HG03196 (cell line): ENCODE measurements around the gene POLR1E.

Experiments
- ATAC-seq: cut with Tn5 transposase; IDR thresholded peaks from one replicate; pipeline ENCODE4 v1.9.1; 2021; ENCODE audit not compliant: unreplicated experiment

POLR1E gene, protein sequence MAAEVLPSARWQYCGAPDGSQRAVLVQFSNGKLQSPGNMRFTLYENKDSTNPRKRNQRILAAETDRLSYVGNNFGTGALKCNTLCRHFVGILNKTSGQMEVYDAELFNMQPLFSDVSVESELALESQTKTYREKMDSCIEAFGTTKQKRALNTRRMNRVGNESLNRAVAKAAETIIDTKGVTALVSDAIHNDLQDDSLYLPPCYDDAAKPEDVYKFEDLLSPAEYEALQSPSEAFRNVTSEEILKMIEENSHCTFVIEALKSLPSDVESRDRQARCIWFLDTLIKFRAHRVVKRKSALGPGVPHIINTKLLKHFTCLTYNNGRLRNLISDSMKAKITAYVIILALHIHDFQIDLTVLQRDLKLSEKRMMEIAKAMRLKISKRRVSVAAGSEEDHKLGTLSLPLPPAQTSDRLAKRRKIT

DNA sequence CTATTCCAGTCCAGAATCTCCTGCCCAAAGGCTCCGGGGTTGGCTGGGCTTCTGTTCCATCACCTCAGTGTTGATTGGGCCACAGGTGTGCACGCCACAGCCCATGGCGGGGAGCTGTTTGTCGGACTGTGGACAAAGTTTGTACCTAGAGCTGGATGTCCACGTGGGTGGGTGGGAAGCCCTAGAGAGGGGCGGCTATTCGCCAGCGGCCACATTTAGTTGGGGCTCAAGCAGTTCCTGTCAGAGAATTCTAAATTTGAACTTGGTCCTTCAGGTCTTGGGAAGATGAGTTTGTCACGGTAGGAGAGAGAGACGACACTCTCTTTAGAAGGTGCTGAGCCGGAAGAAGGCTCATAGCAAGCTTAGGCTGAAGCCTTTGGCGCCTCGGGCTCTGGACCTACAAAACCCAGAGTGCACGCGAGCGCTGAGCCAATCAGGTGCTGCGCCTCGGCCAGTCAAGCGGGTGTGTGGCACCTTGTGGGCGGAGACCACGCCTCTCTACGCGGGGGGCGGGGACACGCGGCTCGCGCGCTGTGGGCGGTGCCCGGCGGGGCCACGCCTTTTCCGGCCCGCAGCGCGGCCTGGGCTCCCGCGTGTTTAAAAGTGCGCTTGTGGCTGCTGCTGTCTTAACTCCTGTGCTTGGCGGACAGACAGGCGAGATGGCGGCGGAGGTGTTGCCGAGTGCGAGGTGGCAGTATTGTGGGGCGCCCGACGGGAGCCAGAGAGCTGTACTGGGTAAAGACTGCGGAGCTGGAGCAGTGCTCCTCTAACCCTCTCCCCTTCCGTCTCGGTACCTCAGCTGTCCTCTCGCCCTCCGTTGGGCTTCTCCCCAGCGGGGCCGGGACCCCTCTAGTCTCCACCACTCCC is at the start of gene POLR1E:
Gene POLR1E (plus strand): TSS at position 560 of the 867 bp plus-strand sequence. CDS start 100 bp downstream, at position 660.
- ATAC-seq = peak; percentile 94

DNA sequence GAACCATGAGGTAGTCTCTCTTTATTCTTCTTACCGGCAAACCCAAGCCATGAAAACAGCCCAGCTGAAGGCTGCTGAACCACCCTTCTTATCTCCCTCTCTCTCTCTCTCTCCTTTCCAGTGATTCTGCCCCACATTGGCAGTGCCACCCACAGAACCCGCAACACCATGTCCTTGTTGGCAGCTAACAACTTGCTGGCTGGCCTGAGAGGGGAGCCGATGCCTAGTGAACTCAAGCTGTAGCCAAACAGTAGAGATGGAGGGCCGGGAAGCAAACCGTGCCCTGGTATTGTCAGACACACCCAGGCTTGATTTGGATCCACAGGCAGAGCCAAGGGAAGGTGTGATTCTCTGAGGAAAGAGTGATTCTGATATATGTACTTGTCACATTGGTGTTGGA is 49.2 kb upstream of the POLR1E start:
- ATAC-seq = no peak

DNA sequence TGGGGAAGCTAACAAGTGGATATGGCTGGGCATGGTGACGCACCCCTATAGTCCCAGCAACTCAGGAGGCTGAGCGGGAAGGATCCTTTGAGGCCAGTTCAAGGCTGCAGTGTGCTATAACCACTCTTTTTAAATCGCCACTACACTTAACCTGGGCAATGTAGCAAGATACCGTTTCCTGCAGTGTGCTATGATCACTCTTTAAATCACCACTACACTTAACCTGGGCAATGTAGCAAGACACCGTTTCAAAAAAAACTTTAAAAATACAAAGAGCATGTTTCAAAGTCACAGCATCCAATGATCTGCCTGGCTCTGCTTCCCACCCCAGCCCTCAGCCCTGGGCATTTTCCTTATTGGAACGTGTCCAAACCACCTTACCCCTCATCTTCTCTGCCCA is 48.7 kb upstream of the POLR1E start:
- no peak for ATAC-seq

DNA sequence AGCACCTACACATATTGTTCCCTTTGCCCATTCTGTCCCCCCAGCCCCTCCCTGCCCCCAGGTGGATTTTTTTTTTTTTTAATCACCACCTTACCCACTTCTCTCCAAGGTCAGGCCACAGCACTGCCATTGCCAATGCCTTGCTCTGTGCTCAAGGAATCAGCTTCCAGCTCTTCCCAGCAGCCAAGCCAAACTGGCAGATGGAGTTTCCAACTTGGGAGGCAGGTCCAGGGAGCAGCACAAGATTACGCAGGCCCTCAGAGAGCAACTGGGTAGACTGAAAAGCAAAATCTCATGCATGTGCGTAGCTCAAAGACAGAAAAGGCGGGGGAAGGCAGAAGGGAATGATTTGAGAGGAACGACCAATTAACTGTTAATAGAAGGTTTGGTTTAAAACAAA is 48.1 kb upstream of the POLR1E start:
- no peak for ATAC-seq

DNA sequence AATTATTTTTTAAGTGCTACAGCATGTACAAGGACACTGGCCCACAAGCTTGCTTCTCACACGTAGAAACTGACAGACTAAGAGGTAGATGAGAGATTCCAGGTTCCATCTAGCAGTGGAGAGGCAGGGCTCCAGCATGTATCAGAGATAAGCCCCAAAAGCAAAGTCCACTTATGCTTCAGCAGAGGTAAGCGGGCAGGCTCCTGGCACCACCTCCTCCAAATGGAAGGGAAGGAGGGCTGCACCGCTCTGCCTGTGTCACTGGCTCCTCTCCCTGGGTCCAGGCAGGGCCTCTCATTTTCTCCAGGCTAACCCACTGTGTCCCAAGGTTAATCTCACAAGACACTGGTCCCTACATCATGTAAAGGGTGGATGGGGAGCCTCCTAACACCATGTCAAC is 47.4 kb upstream of the POLR1E start:
- ATAC-seq = no peak

DNA sequence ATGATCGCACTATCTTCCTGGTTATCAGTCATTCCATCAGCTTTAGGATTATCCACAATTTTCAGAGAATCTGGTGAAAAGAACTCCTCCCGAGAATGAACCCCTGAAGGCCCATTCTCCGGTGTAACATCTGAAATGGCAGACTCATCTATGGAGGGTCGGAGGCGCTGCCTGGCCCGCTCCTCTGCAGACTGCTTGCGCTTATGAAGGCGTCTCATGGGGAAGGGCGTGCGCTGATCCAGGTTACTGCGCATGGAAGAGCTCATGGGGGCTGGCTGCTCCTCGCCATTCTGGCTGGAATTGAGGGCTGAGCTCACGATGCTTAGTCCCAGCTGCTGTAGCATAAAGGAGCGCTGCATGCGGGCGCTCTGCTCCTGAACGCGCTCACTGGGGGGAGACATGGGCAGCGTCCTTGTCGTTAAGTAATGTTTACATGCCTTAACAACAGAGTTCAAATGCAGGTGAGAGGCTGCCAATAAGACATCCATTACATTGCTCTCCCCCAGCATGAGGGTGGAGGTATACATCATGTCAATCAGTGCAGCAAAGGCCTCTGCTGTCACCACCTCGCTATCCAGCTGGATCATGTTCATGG is 43.9 kb upstream of the POLR1E start:
- no peak for ATAC-seq

DNA sequence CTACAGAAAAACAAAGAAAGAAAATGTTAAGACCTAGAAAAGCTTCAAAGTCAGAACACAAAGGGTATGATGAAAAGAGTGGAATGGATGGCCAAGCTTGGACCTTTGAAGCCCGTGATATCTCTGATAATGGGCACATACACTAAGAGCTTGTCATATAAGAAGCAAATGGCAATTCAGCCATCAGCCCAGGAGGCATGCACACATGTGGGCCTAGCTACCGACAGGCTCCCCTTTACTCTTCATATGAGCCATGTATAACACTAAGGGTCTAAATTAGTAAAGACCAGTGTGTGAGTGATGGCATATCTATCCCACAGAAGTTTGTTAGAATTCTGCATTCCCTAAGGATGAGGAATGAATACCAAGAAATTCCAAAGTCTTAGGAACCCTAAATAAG is 43.2 kb upstream of the POLR1E start:
- ATAC-seq = no peak

DNA sequence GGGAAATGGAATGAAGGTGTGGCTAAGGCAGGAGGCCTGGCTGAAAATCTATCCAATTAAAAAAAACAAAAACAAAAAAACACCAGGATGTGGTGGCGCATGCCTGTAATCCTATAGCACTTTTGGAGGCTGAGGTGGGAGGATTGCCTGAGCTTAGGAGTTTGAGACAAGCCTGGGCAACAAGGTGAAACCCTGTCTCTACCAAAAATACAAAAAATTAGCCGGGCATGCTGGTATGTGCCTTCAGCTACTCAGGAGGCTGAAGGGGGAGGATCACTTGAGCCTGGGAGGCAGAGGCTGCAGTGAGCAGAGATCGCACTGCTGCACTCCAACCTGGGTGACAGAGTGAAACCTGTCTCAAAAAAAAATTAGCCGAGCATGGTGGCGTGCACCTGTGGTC is 42.2 kb upstream of the POLR1E start:
- no peak for ATAC-seq

DNA sequence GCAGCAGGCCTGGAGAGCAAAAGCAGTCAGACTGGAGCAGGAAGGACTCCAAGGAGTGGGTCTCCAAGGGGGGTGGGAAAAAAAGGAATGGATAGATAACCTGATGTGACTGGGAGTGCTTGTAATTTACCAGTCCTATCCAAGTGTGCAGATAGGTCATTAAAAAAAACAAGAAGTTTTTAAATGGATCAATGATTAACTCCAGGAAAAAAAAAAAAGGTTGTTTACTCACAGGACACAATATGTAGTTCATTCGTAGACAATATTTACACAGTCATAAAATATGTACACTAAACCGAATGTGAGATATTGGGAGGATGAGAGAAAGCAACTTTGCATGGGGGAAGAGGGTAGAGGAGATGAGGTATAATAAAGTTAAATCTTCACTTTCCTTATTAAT is 40.9 kb upstream of the POLR1E start:
- no peak for ATAC-seq

DNA sequence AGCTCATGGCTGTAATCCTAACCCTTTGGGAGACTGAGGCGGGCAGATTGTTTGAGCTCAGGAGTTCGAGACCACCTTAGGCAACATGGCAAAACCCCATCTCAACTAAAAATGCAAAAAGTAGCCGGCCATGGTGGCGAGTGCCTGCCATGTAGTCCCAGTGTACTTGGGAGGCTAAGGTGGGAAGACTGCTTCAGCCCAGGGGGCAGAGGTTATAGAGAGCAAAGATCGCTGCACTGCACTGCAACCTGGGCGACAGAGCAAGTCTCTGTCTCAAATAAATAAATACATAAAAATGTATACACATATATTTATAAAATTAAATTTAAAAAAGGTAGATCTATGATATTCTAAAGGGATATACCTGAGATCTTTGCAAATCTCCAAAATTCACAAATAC is 39.9 kb upstream of the POLR1E start:
- no peak for ATAC-seq

DNA sequence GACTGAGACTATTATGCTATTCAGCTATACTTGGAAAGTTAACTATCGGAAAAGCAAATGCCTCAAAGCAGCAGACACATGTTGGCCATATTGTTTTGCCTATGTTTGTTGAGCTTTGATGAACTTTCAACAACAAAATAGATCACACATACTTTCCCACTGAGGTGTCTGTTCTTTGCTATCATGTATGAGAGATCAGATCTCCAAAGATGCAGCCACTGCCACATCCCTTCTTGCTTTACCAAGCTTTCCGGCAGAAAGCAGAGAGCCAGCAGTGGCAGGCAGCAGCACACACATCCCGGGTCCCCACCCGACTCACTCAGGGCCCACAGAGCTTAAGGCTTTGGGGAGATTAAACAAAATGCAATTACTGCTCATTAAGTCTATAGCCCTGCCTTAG is 39.3 kb upstream of the POLR1E start:
- ATAC-seq = no peak

DNA sequence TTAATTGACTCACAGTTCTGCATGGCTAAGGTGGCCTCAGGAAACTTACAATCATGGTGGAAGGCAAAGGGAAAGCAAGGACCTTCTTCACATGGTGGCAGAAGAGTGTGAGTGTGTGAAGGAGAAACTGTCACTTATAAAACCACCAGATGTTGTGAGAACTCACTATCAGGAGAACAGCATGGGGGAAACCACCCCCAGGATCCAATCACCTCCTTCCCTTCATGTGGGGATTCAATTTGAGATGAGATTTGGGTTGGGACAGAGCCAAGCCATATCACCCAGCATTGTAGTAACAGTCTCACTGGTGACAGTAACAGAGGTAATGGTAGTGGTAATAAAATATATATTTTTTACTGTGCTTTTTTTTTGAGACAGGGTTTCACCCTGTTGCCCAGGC is 38.6 kb upstream of the POLR1E start:
- ATAC-seq = no peak

DNA sequence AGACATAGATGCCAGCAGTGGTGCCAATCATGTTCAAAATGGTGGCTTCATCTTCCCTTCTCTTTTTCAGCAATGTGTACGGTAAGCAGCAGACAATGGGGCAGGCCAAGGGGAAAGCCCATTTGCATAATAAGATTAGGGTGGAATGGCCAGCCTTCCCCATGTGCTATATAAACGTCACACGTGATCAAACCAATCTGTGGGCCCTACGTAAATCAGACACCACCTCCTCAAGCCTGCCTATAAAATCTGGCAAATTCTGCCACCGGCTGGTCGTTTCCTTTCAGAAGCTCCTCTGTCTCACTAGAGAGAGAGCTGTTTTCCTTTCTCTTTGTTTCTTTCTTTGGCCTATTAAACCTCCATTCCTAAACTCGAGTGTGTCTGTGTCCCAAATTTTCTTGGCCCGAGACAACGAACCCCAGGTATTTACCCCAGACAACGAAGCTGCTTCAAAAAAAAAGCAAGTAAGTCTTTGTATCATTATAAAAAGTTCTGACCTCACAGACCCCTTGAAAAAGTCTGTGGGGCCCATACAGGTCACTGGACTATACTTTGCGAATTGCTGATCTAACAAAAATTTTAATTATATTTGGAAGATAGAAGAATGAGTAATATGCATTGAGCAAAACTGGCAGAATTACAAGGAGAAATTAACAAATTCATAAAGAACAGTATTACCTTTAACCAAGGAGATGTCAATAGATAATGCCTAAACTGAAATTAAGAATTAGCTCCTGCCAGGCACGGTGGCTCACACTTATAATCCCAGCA is 35.7 kb upstream of the POLR1E start:
- ATAC-seq = no peak

DNA sequence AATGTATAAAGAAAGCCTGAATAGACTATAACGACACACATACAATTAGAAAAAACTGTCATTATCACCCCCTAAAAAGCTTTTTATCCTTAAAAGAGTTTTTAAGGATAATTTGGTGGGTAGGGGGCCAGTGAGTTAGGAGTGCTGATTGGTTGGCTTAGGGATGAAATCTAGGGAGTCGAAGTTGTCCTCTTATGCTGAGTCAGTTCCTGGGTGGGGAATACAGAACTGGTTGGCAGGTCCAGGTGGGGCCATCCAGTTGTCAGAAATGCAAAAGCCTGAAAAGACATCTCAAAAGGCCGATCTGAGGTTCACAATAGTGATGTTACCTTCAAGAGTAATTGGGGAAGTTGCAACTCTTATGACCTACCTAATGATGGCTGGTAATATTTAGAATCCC is 34.1 kb upstream of the POLR1E start:
- ATAC-seq = no peak

DNA sequence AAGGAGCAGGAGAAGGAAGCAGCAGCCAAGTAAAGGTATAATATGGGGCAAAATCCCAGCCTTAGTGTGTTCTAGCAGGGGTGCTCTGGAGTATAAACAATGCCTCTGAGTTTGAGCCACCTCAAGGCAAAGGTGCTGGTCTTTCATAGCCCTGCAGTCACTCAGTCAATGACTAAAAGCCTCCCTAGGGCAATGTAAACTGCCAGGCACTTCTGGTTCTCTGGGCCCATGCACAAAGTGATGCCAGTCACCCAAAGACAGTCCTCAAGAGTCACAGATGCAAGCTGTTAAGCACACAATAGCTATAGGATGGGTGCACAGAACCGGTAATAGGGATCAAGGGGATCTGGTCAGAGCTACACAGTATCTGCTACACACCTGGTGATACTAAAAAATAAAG is 33.1 kb upstream of the POLR1E start:
- ATAC-seq = no peak

DNA sequence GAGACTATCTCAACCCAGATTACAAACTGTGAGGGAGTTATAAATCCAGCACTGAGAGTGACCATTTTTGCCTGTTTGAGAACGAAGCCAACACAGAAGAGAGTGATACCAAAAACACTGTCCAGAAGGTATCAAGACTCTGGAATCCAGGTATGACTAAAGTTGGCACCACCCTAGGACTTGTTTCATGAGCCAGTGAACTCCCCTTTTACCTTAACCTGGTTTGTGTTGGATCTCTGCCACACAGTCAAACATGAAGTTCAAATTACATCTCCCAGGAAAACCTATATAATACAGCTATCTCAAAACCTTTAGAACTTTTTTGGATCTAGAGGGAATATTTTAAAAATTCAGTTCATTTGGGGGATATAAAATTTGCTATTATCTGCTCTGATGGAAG is 31.9 kb upstream of the POLR1E start:
- no peak for ATAC-seq

DNA sequence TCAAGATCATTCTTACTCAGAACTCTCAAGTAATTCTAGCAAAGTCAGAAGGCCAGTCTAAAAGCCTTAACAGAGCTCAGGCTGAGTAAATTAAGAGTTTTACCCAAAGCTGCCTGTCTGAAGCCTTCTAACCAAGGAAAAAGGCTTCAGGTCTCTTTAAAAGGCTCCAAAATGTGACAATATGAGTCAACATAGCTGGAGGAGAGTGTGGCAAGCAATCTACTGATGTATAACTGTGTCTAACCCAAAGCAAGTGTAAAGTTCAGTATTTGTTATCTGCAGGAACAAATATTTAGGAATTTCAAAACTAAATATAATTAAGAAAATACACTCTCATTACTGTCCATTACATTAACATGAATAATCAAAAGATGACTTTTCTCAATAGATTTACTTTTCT is 31.5 kb upstream of the POLR1E start:
- ATAC-seq = no peak

DNA sequence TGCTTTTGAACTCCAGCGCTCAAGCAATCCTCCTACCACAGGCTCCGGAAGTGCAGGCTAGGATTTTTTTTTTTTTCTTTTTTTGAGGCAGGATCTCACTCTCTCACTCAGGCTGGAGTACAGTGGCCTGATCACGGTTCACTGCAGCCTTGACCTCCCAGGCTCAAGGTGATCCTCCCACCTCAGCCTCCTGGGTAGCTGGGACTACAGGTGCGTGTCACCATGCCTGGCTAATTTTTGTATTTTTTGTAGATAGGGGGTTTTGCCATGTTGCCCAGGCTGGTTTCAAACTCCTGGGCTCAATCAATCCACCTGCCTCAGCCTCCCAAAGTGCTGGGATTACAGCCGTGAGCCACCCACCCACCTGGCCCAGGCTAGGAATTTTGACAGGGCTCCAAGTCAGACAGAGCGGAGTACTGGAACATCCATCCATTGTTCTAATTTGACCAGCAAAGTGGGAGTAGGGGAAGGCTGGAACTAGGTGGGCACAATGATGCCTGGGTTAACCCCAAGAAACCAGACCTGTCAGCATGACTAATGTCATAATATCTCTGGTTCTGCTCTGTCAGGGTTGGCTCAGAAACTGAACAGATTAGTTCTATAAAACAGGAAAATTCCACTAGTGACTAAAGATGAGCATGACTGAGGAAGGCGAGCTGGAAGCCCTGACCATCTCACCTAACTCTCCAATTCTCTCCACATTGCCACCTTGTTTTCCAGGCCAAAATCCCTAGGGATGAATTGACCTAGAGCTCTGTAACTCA is 29.7 kb upstream of the POLR1E start:
- ATAC-seq = no peak

DNA sequence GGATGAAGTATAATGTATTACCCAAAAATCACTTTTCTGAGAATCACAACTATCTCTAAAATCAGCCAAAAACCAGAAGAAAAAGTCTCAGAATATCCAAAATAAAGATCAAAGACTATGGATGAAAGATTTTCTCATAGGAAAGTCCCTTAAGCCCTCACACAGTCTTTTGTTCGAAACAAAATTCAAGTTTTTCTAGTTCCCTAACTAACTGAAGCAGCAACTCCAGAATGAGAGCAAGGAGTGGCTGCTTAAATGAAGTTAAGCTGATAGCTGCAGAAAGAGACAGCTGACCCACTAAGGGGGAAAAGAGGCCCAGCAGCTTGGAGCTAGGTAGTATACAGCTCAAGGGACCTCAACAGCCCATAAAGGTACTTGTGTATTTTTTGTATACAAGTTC is 28.9 kb upstream of the POLR1E start:
- ATAC-seq = no peak

DNA sequence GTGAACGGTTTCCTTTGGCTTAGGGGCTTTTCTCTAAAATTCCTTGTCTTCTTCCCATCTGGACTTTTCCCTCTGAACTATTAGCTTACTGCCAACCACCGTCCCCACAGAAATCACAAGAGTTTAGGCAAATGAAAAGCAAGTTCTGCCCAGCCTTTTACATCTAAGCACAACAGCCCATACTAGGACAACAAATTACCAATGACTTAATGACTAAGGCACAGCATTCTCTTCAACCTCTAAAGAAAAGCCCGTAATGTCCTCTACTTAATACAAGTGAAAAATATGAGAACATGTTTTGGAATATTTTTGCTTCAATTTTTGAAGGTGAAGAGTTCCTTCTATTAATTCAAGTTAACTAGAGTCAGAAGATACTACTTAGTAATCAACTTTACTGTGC is 21.7 kb upstream of the POLR1E start:
- ATAC-seq = no peak
